Stimulated activated CD4-positive, alpha-beta T cell treated with anti-CD3 and anti-CD28 coated beads, TNF-alpha, amount 100 ng/mL, for 24 hours (primary cell): ENCODE measurements around the gene TMPRSS2.

ENCODE experiments used
- DNase-seq, 3 experiments: peaks; one replicate each; pipeline ENCODE4 v3.0.0-alpha.2; 2020; ENCODE audit warnings: low read depth in 3 of 3

Gene TMPRSS2

GRCh38 chr21:41509733-41510132 is 1.8 kb upstream of the TMPRSS2 start:
- no peak for DNase-seq

- DNase-seq: no peak
Observed at GRCh38 chr21:41509145-41509496, 1.2 kb upstream of the TMPRSS2 start.

- no peak for DNase-seq
Observed at GRCh38 chr21:41508415-41509144, 622 bp upstream of the TMPRSS2 start.

GRCh38 chr21:41506611-41507520 is 1.1 kb downstream of the TMPRSS2 start:
- DNase-seq: no peak

GRCh38 chr21:41506005-41506594 is 1.9 kb downstream of the TMPRSS2 start:
- DNase-seq: no peak

GRCh38 chr21:41504030-41504429 is 3.9 kb downstream of the TMPRSS2 start:
- no peak for DNase-seq

- no peak for DNase-seq
Observed at GRCh38 chr21:41503331-41503730, 4.6 kb downstream of the TMPRSS2 start.

- DNase-seq: no peak
Observed at GRCh38 chr21:41501919-41502318, 6.0 kb downstream of the TMPRSS2 start.

GRCh38 chr21:41500931-41501381 is 7.0 kb downstream of the TMPRSS2 start:
- DNase-seq: no peak

GRCh38 chr21:41500363-41500762 is 7.6 kb downstream of the TMPRSS2 start:
- no peak for DNase-seq

- no peak for DNase-seq
Observed at GRCh38 chr21:41499920-41500319, 8.0 kb downstream of the TMPRSS2 start.

GRCh38 chr21:41497788-41498187 is 10.2 kb downstream of the TMPRSS2 start:
- DNase-seq: no peak

GRCh38 chr21:41497008-41497407 is 10.9 kb downstream of the TMPRSS2 start:
- no peak for DNase-seq

- no peak for DNase-seq
Observed at GRCh38 chr21:41494242-41494641, 13.7 kb downstream of the TMPRSS2 start.

- no peak for DNase-seq
Observed at GRCh38 chr21:41491412-41491811, 16.5 kb downstream of the TMPRSS2 start.

GRCh38 chr21:41490330-41490729 is 17.6 kb downstream of the TMPRSS2 start:
- no peak for DNase-seq

- DNase-seq: no peak
Observed at GRCh38 chr21:41489329-41489728, 18.6 kb downstream of the TMPRSS2 start.

- no peak for DNase-seq
Observed at GRCh38 chr21:41488080-41488479, 19.9 kb downstream of the TMPRSS2 start.

- no peak for DNase-seq
Observed at GRCh38 chr21:41487082-41487481, 20.9 kb downstream of the TMPRSS2 start.

- DNase-seq: no peak
Observed at GRCh38 chr21:41483973-41484372, 24.0 kb downstream of the TMPRSS2 start.

- DNase-seq: no peak
Observed at GRCh38 chr21:41483415-41483814, 24.5 kb downstream of the TMPRSS2 start.

GRCh38 chr21:41482980-41483379 is 25.0 kb downstream of the TMPRSS2 start:
- DNase-seq: no peak

GRCh38 chr21:41482301-41482700 is 25.7 kb downstream of the TMPRSS2 start:
- no peak for DNase-seq
